Stimulated activated naive CD4-positive, alpha-beta T cell (primary cell): ENCODE measurements around the gene FLVCR2.
"Not testable (repeated sequence)": the region's sequence is repeated elsewhere in the genome, so short reads cannot be mapped to it uniquely, and the experiment has no call there.

ENCODE experiments used
- DNase-seq, 6 experiments: peaks; one replicate each; lab custom pipeline; 2025; lab: John Stamatoyannopoulos, UW

FLVCR2 gene

GRCh38 chr14:75662966-75663365, 84.5 kb downstream of the FLVCR2 start:
- DNase-seq, result no peak

- DNase-seq, result no peak
These were observed 88.8 kb downstream of the FLVCR2 start for GRCh38 chr14:75667099-75667765.

GRCh38 chr14:75672605-75673192, 94.3 kb downstream of the FLVCR2 start:
- DNase-seq, result no peak

GRCh38 chr14:75673345-75674035, 95.1 kb downstream of the FLVCR2 start:
- DNase-seq, result no peak

GRCh38 chr14:75675265-75675960, 97.0 kb downstream of the FLVCR2 start:
- no peak for DNase-seq

- DNase-seq, result no peak
These were observed 107.5 kb downstream of the FLVCR2 start for GRCh38 chr14:75685910-75686309.

- DNase-seq, result no peak
These were observed 110.6 kb downstream of the FLVCR2 start for GRCh38 chr14:75689012-75689411.

GRCh38 chr14:75690010-75690409, 111.6 kb downstream of the FLVCR2 start:
- no peak for DNase-seq

GRCh38 chr14:75695025-75695424, 116.6 kb downstream of the FLVCR2 start:
- DNase-seq, result not testable (repeated sequence)

GRCh38 chr14:75697386-75697785, 119.0 kb downstream of the FLVCR2 start:
- no peak for DNase-seq
